GM19467 (cell line): ENCODE data around the gene ZNF710.
A peak's percentile ranks its signal among the peaks of the same experiment; 100 is the strongest.
"Not testable (repeated sequence)": the region's sequence is repeated elsewhere in the genome, so short reads cannot be mapped to it uniquely, and the experiment has no call there.

Experiments
- ATAC-seq: cut with Tn5 transposase; IDR thresholded peaks from one replicate; pipeline ENCODE4 v1.9.1; 2021; ENCODE audit warnings: mild to moderate bottlenecking, moderate library complexity; ENCODE audit not compliant: unreplicated experiment

Gene ZNF710

GRCh38 chr15:90055182-90055581 lies 54.1 kb downstream of the ZNF710 start:
- no peak for ATAC-seq

DNA sequence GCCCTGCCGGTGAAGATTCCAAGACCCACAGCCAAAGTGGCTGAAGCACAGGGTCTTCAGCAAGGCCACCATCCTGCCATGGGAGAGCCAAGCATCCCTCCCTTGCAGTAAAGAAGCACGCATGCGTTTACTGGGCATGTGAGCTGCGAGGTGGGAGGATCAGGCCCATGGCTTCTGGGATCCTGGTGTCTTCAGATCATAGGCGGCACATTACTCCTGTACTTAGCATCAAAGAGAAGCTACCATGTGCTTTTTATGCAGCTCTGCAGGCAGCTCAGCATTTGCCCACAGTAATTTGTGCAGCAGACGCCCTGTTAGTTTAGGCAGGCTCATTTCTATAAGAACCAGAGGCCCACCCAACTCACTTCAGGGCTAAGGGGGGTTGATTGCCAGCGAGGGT lies 55.4 kb downstream of the ZNF710 start:
- no peak for ATAC-seq

DNA sequence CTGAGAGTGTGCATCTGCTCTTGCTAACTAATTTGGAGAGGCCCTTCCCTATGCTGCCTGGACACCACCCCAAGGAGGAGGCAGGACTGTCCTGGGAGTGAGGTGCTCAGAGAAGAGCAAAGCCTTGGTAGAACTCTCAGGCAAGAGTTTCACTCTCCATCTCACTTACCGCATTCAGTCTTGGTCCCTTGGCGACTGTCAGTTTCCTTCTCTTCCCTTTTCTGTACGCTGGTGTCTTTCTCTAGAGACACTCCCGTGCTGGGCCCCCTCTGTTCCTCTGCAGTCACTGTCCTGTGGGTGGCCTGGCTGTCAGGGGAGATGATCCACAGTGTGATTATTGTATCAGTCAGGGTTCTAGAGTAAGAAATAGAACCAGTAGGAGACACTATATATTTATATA lies 57.2 kb downstream of the ZNF710 start:
- ATAC-seq = no peak

DNA sequence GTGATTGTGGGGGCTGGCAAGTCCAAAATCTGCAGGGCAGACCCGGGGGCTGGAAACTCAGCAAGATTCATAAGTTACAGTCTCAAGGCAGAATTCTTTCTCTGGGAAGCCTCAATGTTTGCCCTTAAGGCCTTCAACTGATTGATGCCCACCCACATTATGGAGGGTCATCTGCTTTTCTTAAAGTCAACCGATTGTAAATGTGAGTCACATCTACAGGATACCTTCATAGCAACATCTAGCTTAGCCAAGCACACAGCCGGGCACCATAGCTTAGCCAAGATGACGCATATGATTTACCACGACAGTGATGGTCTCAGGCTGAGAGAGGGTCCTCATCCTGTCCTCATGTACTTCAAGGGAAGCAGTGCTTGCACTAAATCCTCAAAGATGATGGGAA lies 57.7 kb downstream of the ZNF710 start:
- ATAC-seq = no peak

DNA sequence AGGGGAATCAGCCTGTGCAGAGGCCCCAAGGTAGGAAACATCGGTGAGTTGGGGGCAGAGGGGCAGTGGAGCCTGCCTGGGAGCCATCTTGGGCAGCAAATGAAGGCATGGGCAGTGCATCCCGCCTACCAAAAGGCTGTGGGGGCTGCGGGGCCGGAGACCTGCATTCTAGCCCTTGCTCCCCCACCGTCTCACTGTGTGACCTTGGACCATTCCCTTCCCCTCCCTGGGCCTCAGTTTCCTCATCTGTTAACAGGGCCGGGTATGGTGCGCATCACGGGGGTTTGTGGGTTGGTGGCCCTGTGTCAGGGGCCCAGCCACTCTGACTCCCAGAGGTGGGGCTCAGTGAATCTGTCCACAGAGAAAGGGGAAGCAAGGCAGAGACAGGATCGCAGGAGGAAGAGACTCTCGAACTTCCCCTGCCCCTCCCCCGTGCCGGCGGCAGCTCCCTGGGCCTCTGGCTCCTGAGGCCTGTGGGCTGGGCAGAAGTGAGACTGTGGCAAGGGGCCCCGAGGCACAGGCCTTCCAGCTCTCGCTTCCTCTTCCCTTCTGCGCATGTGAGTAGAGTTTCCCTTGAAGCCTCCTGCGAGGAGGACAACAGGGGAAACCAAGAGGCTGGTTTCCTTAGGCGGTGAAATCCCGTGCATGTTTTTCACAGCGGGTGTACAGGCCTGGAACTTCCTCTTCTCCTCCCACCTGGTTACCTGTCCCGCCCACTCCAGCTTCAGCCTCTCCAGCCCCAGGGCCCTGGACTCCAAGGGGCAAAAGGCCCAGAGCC lies 58.3 kb downstream of the ZNF710 start:
- ATAC-seq = peak; percentile 89

GRCh38 chr15:90060797-90061196 lies 59.7 kb downstream of the ZNF710 start:
- no peak for ATAC-seq

DNA sequence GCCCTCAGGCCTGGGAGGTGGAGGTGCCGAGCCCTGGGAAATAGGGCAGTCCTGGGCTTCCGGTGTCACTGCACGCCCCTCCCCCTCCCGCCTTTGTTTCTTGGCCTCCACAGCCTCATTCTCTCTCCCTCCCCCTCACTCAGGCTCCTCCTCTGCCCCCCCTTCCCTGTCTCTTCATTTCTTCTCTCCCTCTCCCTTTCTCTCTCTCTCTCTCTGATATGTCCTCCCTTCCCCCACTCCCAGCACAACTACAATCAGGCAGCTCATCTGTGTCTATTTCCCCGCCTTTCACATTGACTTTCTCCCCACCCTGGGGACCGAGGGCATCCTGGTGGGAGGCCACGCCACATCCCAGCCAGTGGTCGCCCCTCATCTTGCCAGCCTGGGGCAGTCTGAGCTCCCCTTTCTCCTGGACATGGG lies 60.9 kb downstream of the ZNF710 start:
- ATAC-seq = no peak

DNA sequence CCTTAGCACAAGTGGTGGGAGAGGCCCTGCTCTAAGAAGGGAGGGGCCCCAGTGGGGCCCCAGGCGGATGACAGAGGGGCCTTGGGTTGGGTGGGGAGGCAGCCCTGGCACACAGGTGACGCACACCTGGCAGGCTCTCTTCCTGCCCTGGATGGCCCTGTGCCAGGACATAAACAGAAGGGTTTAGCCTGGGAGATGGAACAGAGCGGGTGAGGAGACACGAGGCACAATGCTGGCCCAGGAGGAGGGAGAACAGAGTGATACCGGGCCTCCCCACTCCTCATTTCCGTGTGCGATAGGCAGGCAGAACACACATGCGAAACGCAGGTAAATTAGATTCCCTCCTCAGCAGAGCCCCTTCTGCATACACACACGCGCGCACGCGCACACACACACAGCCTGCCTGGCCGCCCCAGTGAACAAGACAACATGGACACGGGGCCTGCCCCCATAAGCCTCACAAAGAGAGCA lies 61.4 kb downstream of the ZNF710 start:
- no peak for ATAC-seq

GRCh38 chr15:90062973-90063769 lies 62.0 kb downstream of the ZNF710 start:
- no peak for ATAC-seq

- ATAC-seq = no peak
These were observed 62.7 kb downstream of the ZNF710 start for GRCh38 chr15:90063770-90064247.

DNA sequence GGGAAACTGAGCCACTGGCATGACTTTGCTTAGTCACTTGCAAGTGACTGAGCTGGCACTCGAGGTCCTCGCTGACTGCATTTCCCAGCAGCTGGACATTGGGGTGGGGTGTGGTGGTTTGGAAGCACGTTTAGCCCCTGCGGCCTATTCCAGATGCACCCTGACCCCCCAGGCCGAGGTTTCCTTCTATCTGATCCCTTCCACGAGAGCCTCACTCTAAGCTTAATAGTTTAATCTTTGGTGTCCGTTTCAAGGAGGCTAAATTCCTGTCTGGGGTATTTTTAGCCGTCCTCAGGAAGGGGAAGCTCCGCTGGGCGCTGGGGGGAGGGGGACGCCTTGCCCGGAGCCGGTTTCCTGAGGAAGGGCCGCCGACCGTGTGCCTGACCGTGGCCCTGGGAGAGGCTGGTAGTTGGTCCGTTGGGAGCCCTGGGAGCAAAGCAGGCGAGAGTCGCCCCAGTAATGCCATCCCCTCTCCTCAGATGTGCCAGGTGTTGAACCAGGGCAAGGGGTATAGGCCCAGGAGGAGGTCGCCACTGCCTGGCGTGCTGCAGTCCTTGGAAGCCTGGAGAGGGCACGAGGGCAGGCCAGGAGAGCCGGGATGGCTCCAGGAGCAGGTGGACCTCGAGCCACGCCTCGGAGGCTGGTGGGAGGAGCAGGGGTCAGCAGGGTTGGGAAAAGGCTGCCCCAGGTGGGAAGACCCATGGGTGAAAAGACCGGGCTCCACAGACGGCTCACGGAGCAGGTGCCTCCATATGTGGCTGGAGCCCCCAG lies 64.0 kb downstream of the ZNF710 start:
- no peak for ATAC-seq

DNA sequence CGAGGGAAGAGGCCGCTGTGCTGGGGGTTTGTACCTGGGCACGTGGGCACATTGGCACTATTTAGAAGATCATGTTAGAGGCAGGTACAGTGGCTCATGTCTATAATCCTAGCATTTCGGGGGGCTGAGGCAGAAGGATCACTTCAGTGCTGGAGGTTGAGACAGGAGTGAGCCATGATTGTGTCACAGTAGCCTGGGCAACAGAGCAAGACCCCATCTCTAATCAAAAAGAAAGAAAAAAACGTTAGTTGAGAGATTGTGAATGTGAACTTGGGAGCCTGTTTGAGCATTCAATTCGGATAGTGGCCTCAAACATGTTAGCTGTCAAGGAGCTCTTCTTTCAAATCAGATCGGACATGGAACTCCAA lies 64.5 kb downstream of the ZNF710 start:
- ATAC-seq = no peak

GRCh38 chr15:90067181-90067952 lies 66.2 kb downstream of the ZNF710 start:
- ATAC-seq = no peak

- no peak for ATAC-seq
These were observed 67.0 kb downstream of the ZNF710 start for GRCh38 chr15:90067953-90068606.

- ATAC-seq = not testable (repeated sequence)
These were observed 69.5 kb downstream of the ZNF710 start for GRCh38 chr15:90070623-90071022.

GRCh38 chr15:90071220-90071807 lies 70.2 kb downstream of the ZNF710 start:
- peak; percentile 55 for ATAC-seq

- no peak for ATAC-seq
These were observed 72.0 kb downstream of the ZNF710 start for GRCh38 chr15:90072978-90073640.

DNA sequence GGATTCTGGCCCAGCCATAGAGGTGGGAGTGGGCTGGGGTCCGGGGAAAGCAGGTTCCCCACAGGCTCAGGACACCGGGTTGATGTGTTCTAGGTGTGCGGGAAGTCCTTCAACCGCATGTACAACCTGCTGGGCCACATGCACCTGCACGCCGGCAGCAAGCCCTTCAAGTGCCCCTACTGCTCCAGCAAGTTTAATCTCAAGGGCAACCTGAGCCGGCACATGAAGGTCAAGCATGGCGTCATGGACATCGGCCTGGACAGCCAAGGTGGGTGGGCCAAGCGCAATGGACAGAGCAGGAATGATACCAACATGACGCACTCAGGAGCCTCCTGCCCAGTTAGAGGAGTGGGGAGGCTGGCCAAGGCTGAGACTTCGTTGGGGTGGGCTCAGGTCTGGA lies 72.9 kb downstream of the ZNF710 start:
- no peak for ATAC-seq

GRCh38 chr15:90074916-90075315 lies 73.8 kb downstream of the ZNF710 start:
- no peak for ATAC-seq
